MG63 (cell line): Measurements from ENCODE around the gene PDE3B. TPM values are rescaled to one million over a fixed set of nuclear protein-coding genes. Genes with fewer than 3 reads are reported as not detected.
"Not testable (repeated sequence)": the region's sequence is repeated elsewhere in the genome, so short reads cannot be mapped to it uniquely, and the experiment has no call there.

ENCODE experiments used
- DNase-seq: peaks from one replicate; pipeline ENCODE4 v3.0.0-alpha.2; 2020
- H3K27me3 ChIP-seq: fragments of 250-450 bp; sonication (Bioruptor Pico); 2 replicates; pipeline ENCODE4 v1.5.1; 2020; ENCODE audit warnings: mild to moderate bottlenecking, moderate library complexity
- H3K36me3 ChIP-seq: fragments of 250-450 bp; sonication (Bioruptor Pico); 2 replicates; pipeline ENCODE4 v1.5.1; 2020; ENCODE audit warnings: mild to moderate bottlenecking, moderate library complexity
- H3K4me3 ChIP-seq: fragments of 250-450 bp; sonication (Bioruptor Pico); 2 replicates; pipeline ENCODE4 v1.5.1; 2020; ENCODE audit warnings: mild to moderate bottlenecking, moderate library complexity
- H3K9me3 ChIP-seq: fragments of 250-450 bp; sonication (Bioruptor Pico); 2 replicates; pipeline ENCODE4 v1.5.1; 2020; ENCODE audit warnings: mild to moderate bottlenecking, moderate library complexity
- total RNA-seq: library from RNA; depleted of rRNA; stranded (reverse); fragments of >200 nt; shearing (Covaris generic); gene quantifications from 2 replicates; pipeline ENCODE4 v1.2.3, GENCODE V29; 2014; ENCODE audit warnings: low replicate concordance

The PDE3B gene
- total RNA-seq, 1 experiment from 2014 or later, result not detected

DNA sequence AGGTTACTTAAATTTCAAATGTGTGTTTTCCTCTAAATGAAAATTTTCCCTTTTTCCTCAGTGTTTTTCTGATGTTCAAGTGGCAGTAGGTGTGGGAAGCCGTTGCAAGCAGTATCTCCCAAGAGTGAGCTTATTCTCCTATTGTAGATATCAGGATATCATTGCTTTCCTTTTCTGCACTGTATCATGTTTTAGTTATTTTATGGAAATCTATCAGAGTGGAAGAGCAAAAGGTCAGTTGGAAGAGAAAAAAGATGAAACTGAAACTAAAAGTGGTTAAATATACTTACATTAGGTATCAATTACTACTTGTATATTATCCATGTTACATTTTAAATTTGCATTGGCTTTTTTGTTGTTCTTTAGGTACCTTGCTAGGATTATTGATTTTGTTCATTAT lies 57.0 kb downstream of the PDE3B start:
- H3K9me3 ChIP-seq, result no peaks in the 10 kb centered on the region
- no peak overlapping the region for H3K4me3 ChIP-seq
- H3K27me3 ChIP-seq, result no peaks in the 10 kb centered on the region
- H3K36me3 ChIP-seq, result no peaks in the 10 kb centered on the region
- no peak for DNase-seq

- Histone ChIP-seq H3K36me3 (no peaks in the 10 kb centered on the region), H3K27me3 (no peaks in the 10 kb centered on the region), H3K4me3 (no peak overlapping the region), H3K9me3 (no peaks in the 10 kb centered on the region)
- DNase-seq, result no peak
Measured at GRCh38 chr11:14702760-14703159, 59.2 kb downstream of the PDE3B start.

DNA sequence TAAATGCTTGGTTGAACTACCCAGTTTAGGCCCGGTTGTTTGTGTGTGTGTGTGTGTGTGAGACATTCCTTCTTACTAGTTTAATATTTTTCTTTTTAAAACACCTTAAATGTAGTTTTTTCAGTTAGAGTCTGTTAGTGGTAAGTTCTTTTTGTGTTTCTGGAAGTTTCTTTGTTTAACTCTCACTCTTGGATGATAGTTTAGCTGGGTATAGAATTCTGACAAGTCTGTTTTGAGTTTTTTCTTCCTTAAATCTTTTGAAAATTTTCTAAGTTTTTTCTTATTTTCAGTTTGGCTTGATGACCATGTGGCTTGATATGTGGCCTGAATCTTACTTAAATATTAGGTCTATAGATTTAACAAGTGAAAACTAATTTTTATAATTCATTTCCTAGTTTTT lies 60.1 kb downstream of the PDE3B start:
- no peak for DNase-seq
- no peaks in the 10 kb centered on the region for H3K9me3 ChIP-seq
- H3K36me3 ChIP-seq, result no peaks in the 10 kb centered on the region
- no peaks in the 10 kb centered on the region for H3K27me3 ChIP-seq
- H3K4me3 ChIP-seq, result no peak overlapping the region

DNA sequence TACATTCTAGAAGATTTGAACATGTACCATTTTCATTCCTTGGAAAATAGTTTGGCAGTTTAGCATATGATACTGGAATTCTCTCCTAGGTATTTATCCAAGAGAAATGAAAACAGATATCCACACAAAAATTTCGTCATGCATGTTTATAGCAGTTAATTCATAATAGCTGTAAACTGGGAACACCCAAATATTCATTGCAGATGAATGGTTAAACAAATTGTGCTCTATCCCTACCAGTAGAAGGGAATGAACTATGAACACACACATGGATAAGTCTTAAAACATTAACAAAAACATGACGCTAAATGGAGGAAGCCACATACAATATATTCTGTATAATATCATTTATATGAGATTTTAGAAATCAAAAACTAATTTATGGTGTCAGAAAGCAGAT lies 61.5 kb downstream of the PDE3B start:
- Histone ChIP-seq H3K27me3 (no peaks in the 10 kb centered on the region), H3K9me3 (no peaks in the 10 kb centered on the region), H3K4me3 (no peak overlapping the region), H3K36me3 (no peaks in the 10 kb centered on the region)
- no peak for DNase-seq

- Histone ChIP-seq H3K9me3 (no peaks in the 10 kb centered on the region), H3K4me3 (no peak overlapping the region), H3K36me3 (no peaks in the 10 kb centered on the region), H3K27me3 (no peaks in the 10 kb centered on the region)
- no peak for DNase-seq
Measured at GRCh38 chr11:14713496-14714244, 70.1 kb downstream of the PDE3B start.

DNA sequence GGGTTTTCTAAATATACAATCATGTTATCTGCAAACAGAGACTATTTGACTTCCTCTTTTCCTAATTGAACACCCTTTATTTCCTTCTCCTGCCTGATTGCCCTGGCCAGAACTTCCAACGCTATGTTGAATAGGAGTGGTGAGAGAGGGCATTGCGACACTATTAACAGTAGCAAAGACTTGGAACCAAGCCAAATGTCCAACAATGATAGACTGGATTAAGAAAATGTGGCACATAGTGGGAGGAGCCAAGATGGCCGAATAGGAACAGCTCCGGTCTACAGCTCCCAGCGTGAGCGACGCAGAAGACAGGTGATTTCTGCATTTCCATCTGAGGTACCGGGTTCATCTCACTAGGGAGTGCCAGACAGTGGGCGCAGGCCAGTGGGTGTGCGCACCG lies 72.1 kb downstream of the PDE3B start:
- not testable (repeated sequence) for DNase-seq, H3K36me3 ChIP-seq, H3K27me3 ChIP-seq, H3K9me3 ChIP-seq, H3K4me3 ChIP-seq

GRCh38 chr11:14722496-14722895 lies 78.9 kb downstream of the PDE3B start:
- H3K9me3 ChIP-seq, result no peaks in the 10 kb centered on the region
- H3K4me3 ChIP-seq, result no peak overlapping the region
- no peak for DNase-seq
- H3K27me3 ChIP-seq, result no peaks in the 10 kb centered on the region
- H3K36me3 ChIP-seq, result no peaks in the 10 kb centered on the region

GRCh38 chr11:14725150-14725549 lies 81.5 kb downstream of the PDE3B start:
- Histone ChIP-seq H3K27me3 (no peaks in the 10 kb centered on the region), H3K36me3 (no peaks in the 10 kb centered on the region), H3K4me3 (no peak overlapping the region), H3K9me3 (no peaks in the 10 kb centered on the region)
- no peak for DNase-seq

DNA sequence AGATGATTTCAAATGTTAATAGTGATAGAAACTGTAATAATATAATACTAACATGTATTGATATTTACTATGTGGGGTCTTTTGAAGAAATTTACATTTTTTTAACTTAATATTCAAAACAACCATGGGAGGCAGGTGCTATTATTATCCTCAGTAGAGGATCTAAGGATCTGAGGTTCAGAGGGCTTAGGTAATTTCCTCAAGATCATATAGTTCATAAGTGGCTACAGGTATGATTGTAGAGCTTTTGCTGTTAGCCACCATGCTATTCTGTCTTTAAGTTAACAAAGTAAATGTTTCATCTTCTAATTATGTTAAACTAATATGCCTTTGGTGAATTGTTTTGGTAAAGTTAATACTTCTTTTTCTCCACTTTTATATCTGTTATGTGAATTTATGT lies 83.6 kb downstream of the PDE3B start:
- Histone ChIP-seq H3K36me3 (no peaks in the 10 kb centered on the region), H3K27me3 (no peaks in the 10 kb centered on the region), H3K9me3 (no peaks in the 10 kb centered on the region), H3K4me3 (no peak overlapping the region)
- DNase-seq, result no peak

- DNase-seq, result no peak
- Histone ChIP-seq H3K36me3 (no peaks in the 10 kb centered on the region), H3K4me3 (no peak overlapping the region), H3K27me3 (no peaks in the 10 kb centered on the region), H3K9me3 (no peaks in the 10 kb centered on the region)
Measured at GRCh38 chr11:14727746-14728145, 84.1 kb downstream of the PDE3B start.

- H3K36me3 ChIP-seq, DNase-seq, H3K4me3 ChIP-seq, H3K27me3 ChIP-seq, H3K9me3 ChIP-seq: not testable (repeated sequence)
Measured at GRCh38 chr11:14740539-14740938, 96.9 kb downstream of the PDE3B start.

GRCh38 chr11:14741195-14741594 lies 97.6 kb downstream of the PDE3B start:
- Histone ChIP-seq H3K9me3 (no peaks in the 10 kb centered on the region), H3K4me3 (no peak overlapping the region), H3K36me3 (no peaks in the 10 kb centered on the region), H3K27me3 (no peaks in the 10 kb centered on the region)
- DNase-seq, result no peak

DNA sequence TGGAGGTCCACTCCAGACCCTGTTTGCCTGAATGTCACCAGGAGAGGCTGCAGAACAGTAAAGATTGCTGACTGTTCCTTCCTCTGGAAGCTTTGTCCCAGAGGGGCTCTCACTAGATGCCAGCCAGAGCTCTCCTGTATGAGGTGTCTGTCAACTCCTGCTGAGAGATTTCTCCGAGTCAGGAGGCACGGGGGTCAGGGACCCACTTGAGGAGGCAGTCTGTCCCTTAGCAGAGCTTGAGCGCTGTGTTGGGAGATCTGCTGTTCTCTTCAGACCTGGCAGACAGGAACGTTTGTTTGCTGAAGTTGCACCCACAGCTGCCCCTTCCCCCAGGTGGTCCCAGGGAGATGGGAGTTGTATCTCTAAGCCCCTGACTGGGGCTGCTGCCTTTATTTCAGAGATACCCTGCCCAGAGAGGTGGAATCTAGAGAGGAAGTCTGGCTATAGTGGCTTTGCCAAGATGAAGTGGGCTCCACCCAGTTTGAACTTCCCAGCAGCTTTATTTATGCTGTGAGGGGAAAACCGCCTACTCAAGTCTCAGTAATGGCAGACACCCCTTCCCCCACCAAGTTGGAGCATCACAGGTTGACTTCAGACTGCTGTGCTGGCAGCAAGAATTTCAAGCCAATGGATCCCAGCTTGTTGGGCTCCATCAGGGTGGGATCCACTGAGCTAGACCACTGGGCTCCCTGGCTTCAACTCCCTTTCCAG lies 99.4 kb downstream of the PDE3B start:
- H3K4me3 ChIP-seq, result no peak overlapping the region
- H3K9me3 ChIP-seq, result no peaks in the 10 kb centered on the region
- H3K36me3 ChIP-seq, result no peaks in the 10 kb centered on the region
- no peak for DNase-seq
- H3K27me3 ChIP-seq, result no peaks in the 10 kb centered on the region

DNA sequence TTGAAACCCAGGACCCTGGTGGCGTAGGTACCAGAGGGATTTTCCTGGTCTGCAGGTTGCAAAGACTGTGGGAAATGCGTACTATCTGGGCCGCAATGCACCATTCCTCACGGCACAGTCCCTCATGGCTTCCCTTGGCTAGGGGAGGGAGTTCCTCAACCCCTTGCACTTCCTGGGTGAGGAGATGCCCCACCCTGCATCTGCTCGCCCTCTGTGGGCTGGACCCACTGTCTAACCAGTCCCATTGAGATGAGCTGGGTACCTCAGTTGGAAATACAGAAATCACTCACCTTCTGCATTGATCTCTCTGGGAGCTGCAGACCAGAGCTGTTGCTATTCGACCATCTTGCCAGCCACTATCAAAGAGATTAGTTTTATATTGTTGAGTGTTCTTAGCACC lies 100.1 kb downstream of the PDE3B start:
- H3K36me3 ChIP-seq, H3K9me3 ChIP-seq, DNase-seq, H3K27me3 ChIP-seq, H3K4me3 ChIP-seq: not testable (repeated sequence)

DNA sequence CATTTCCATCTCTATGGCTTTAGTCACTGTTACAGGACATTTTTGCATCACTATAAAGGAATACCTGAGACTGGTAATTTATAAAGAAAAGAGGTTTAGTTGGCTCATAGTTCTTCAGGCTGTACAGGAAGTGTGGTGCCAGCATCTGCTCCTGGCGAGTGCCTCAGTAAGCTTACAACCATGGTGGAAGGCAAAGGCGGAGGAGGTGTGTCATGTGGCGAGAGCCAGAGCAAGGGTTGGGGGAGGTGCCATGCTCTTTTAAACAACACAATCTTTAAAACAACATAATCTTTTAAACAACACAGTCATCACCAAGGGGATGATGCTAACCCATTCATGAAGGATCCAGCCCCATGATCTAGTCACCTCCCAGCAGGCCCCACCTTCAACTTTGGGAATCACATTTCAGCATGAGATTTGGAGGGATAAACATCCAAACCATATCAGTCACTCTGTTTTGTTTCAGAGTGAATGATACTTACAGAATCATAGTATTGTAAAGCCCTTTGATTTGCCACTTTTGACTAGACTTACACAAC lies 103.3 kb downstream of the PDE3B start:
- Histone ChIP-seq H3K4me3 (no peak overlapping the region), H3K27me3 (no peaks in the 10 kb centered on the region), H3K36me3 (no peaks in the 10 kb centered on the region), H3K9me3 (no peaks in the 10 kb centered on the region)
- no peak for DNase-seq

DNA sequence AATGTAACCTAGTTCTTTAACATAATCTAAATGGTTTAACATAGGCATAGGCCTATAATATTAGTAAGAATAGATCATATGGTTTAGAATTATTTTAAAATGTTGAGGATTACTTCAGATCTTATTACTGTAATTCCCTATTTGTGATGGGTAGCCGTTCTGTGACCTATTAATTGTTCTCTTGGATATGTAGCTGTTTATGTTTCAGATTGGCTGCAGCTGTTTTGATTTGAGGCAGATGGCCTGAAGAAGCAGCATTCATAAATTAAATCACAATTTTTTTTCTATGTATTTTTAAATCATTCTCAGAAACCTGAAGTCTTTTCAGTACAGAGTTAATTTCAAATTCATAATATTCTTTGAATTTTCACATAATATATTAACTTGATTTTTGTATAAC lies 104.5 kb downstream of the PDE3B start:
- DNase-seq, result no peak
- H3K27me3 ChIP-seq, result no peaks in the 10 kb centered on the region
- no peaks in the 10 kb centered on the region for H3K9me3 ChIP-seq

GRCh38 chr11:14750911-14751310 lies 107.3 kb downstream of the PDE3B start:
- Histone ChIP-seq H3K36me3 (no peaks in the 10 kb centered on the region), H3K27me3 (no peaks in the 10 kb centered on the region), H3K9me3 (no peaks in the 10 kb centered on the region), H3K4me3 (no peak overlapping the region)
- DNase-seq, result no peak

More for the DNA sequence above, 104.5 kb downstream of the PDE3B start:
- H3K36me3 ChIP-seq, result no peaks in the 10 kb centered on the region
- H3K4me3 ChIP-seq, result no peak overlapping the region

GRCh38 chr11:14751975-14752407 lies 108.4 kb downstream of the PDE3B start:
- Histone ChIP-seq H3K36me3 (no peaks in the 10 kb centered on the region), H3K27me3 (no peaks in the 10 kb centered on the region), H3K9me3 (no peaks in the 10 kb centered on the region), H3K4me3 (no peak overlapping the region)
- no peak for DNase-seq
